ENCODE results near the gene GCN1.
A peak's percentile ranks its signal among the peaks of the same experiment; 100 is the strongest.

GCN1 gene

GRCh38 chr12:120126635-120127005 lies 67.9 kb downstream of the GCN1 start:
- no peaks in the 10 kb centered on the region for H3K27me3 ChIP-seq (ENCODE audit: control insufficient read depth in 5 of 5, insufficient read depth in 4 of 5, low read length in 5 of 5)
- no peak overlapping the region for H3K4me3 ChIP-seq (ENCODE audit: low read depth in 1 of 5, low read length in 5 of 5)
- no peaks in the 10 kb centered on the region for H3K9me3 ChIP-seq (ENCODE audit: control insufficient read depth in 5 of 5, low read length in 5 of 5)
- peaks cover 0 to 60% (median 50%) of the 10 kb centered on the region in 5 donors for H3K36me3 ChIP-seq (ENCODE audit: control insufficient read depth in 5 of 5, insufficient read depth in 5 of 5, low read length in 5 of 5)
- H3K9ac ChIP-seq (ENCODE audit: low read length in 5 of 5): no peak overlapping the region
- H3K4me1 ChIP-seq (ENCODE audit: control insufficient read depth in 5 of 5, insufficient read depth in 5 of 5, low read length in 5 of 5): peaks cover 0 to 28% (median 10%) of the 10 kb centered on the region in 5 donors
- H3K27ac ChIP-seq (ENCODE audit: low read depth, low read length): peak overlapping the region; percentile 59

DNA sequence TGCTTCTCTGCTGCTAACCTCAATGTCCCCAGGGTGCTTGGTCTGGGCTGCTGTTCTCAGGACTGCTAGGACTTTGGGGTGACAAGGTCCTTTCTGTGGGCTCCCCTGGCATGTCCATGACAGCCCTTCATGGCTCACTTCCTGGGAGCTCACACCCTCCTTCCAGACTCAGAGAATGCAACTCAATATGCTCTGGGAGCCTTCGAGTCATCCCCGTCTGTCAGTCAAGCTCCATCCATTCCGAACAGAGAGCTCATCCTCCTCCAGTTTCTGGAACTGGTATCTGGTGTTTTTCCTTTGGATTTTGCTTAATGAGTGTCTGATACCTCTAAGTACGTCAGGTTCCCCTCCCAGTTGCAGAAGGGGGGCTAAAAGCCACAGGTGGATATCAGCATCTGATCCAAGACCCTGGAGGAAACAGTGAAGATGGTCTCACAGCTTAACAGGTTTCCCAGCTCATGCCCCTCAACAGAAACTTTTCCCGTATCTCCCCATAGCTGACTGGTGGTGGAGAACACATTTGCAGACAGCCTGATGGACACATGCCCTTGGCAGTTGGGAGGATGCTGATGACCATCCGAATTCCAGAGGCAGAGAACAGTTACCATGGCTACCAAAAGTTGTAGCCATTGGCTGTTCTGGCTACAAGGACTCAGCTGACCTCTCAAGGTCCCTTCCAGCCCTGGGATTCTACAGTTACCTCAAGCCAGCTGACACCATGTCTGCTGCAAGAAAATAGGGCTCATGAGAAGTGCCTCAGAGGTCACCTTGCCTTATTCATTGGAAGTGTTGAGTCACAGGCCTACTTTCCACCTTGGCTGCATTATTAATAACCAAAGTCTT lies 68.5 kb downstream of the GCN1 start:
- Histone ChIP-seq H3K4me1 (ENCODE audit: control insufficient read depth in 5 of 5, insufficient read depth in 5 of 5, low read length in 5 of 5) (peaks cover 0 to 28% (median 10%) of the 10 kb centered on the region in 5 donors), H3K36me3 (ENCODE audit: control insufficient read depth in 5 of 5, insufficient read depth in 5 of 5, low read length in 5 of 5) (peaks cover 0 to 54% (median 44%) of the 10 kb centered on the region in 5 donors), H3K9me3 (ENCODE audit: control insufficient read depth in 5 of 5, low read length in 5 of 5) (no peaks in the 10 kb centered on the region), H3K4me3 (ENCODE audit: low read depth in 1 of 5, low read length in 5 of 5) (no peak overlapping the region), H3K9ac (ENCODE audit: low read length in 5 of 5) (no peak overlapping the region), H3K27me3 (ENCODE audit: control insufficient read depth in 5 of 5, insufficient read depth in 4 of 5, low read length in 5 of 5) (no peaks in the 10 kb centered on the region), H3K27ac (ENCODE audit: low read depth, low read length) (peak overlapping the region; percentile 39)

GRCh38 chr12:120125029-120125428 lies 69.5 kb downstream of the GCN1 start:
- H3K27ac ChIP-seq (ENCODE audit: low read depth, low read length): no peak overlapping the region
- H3K4me1 ChIP-seq (ENCODE audit: control insufficient read depth in 5 of 5, insufficient read depth in 5 of 5, low read length in 5 of 5): peaks cover 0 to 28% (median 10%) of the 10 kb centered on the region in 5 donors
- H3K36me3 ChIP-seq (ENCODE audit: control insufficient read depth in 5 of 5, insufficient read depth in 5 of 5, low read length in 5 of 5): peaks cover 0 to 44% (median 34%) of the 10 kb centered on the region in 5 donors
- H3K27me3 ChIP-seq (ENCODE audit: control insufficient read depth in 5 of 5, insufficient read depth in 4 of 5, low read length in 5 of 5): no peaks in the 10 kb centered on the region
- H3K9me3 ChIP-seq (ENCODE audit: control insufficient read depth in 5 of 5, low read length in 5 of 5): no peaks in the 10 kb centered on the region
- H3K4me3 ChIP-seq (ENCODE audit: low read depth in 1 of 5, low read length in 5 of 5): no peak overlapping the region
- H3K9ac ChIP-seq (ENCODE audit: low read length in 5 of 5): no peak overlapping the region

DNA sequence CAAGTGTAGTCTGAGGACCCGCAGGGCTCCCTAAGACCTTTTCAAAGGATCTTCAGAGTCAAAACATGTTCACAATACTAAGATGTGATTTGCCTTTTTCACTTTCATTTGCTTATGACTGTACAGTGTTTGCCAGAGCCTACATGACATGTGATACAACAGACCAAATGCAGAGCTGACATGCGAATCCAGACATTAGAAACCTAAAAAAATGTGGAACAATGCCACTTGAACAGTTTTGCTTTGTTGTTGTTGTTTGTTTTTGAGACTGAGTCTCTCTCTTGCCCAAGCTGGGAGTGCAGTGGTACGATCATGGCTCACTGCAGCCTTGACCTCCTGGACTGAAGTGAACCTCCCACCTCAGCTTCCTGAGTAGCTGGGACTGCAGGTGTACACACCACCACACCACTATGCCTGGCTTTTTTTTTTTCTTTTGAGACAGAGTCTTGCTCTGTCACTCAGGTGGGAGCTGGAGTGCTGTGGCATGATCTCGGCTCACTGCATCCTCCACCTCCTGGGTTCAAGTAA lies 72.7 kb downstream of the GCN1 start:
- peaks cover 0 to 12% (median 8%) of the 10 kb centered on the region in 5 donors for H3K36me3 ChIP-seq (ENCODE audit: control insufficient read depth in 5 of 5, insufficient read depth in 5 of 5, low read length in 5 of 5)
- peaks cover 0 to 50% (median 31%) of the 10 kb centered on the region in 5 donors for H3K4me1 ChIP-seq (ENCODE audit: control insufficient read depth in 5 of 5, insufficient read depth in 5 of 5, low read length in 5 of 5)
- no peaks in the 10 kb centered on the region for H3K9me3 ChIP-seq (ENCODE audit: control insufficient read depth in 5 of 5, low read length in 5 of 5)
- no peak overlapping the region for H3K27ac ChIP-seq (ENCODE audit: low read depth, low read length)
- H3K4me3 ChIP-seq (ENCODE audit: low read depth in 1 of 5, low read length in 5 of 5): no peak overlapping the region
- H3K27me3 ChIP-seq (ENCODE audit: control insufficient read depth in 5 of 5, insufficient read depth in 4 of 5, low read length in 5 of 5): no peaks in the 10 kb centered on the region
- no peak overlapping the region for H3K9ac ChIP-seq (ENCODE audit: low read length in 5 of 5)

DNA sequence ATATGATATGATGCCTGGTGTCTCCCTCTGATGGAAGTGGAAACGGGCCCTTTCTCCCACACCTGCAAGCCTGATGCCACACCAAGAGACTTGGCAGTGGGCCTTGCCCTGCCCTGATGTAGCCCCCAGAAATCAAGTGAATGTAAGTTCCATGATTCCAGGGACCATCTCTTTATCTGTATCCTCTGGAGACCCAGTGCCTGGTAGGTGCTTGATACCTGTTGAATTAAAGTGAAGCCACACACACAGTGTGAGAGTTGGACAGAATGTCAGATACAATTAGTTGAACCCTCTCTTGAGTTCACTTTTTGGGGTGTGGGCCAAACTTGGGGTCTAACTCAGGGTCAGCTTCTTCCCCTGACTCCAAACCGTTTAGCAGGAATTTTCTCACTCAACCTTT lies 73.2 kb downstream of the GCN1 start:
- peaks cover 0 to 46% (median 27%) of the 10 kb centered on the region in 5 donors for H3K4me1 ChIP-seq (ENCODE audit: control insufficient read depth in 5 of 5, insufficient read depth in 5 of 5, low read length in 5 of 5)
- peaks cover 0 to 8% (median 5%) of the 10 kb centered on the region in 5 donors for H3K36me3 ChIP-seq (ENCODE audit: control insufficient read depth in 5 of 5, insufficient read depth in 5 of 5, low read length in 5 of 5)
- H3K9ac ChIP-seq (ENCODE audit: low read length in 5 of 5): no peak overlapping the region
- H3K4me3 ChIP-seq (ENCODE audit: low read depth in 1 of 5, low read length in 5 of 5): no peak overlapping the region
- H3K9me3 ChIP-seq (ENCODE audit: control insufficient read depth in 5 of 5, low read length in 5 of 5): no peaks in the 10 kb centered on the region
- H3K27ac ChIP-seq (ENCODE audit: low read depth, low read length): no peak overlapping the region
- no peaks in the 10 kb centered on the region for H3K27me3 ChIP-seq (ENCODE audit: control insufficient read depth in 5 of 5, insufficient read depth in 4 of 5, low read length in 5 of 5)

- H3K27ac ChIP-seq (ENCODE audit: low read depth, low read length): peak overlapping the region; percentile 39
- peaks cover 5 to 55% (median 42%) of the 10 kb centered on the region in 5 donors for H3K4me1 ChIP-seq (ENCODE audit: control insufficient read depth in 5 of 5, insufficient read depth in 5 of 5, low read length in 5 of 5)
- peaks cover 0 to 2% (median 0%) of the 10 kb centered on the region in 5 donors for H3K36me3 ChIP-seq (ENCODE audit: control insufficient read depth in 5 of 5, insufficient read depth in 5 of 5, low read length in 5 of 5)
- H3K27me3 ChIP-seq (ENCODE audit: control insufficient read depth in 5 of 5, insufficient read depth in 4 of 5, low read length in 5 of 5): no peaks in the 10 kb centered on the region
- H3K9me3 ChIP-seq (ENCODE audit: control insufficient read depth in 5 of 5, low read length in 5 of 5): no peaks in the 10 kb centered on the region
- no peak overlapping the region for H3K9ac ChIP-seq (ENCODE audit: low read length in 5 of 5)
- no peak overlapping the region for H3K4me3 ChIP-seq (ENCODE audit: low read depth in 1 of 5, low read length in 5 of 5)
Measured at GRCh38 chr12:120119271-120119973, 75.1 kb downstream of the GCN1 start.

- Histone ChIP-seq H3K27ac (ENCODE audit: low read depth, low read length) (peak overlapping the region; percentile 4), H3K4me3 (ENCODE audit: low read depth in 1 of 5, low read length in 5 of 5) (peak overlapping the region in 4 of 5 donors; percentile 88 to 97 (median 91)), H3K9ac (ENCODE audit: low read length in 5 of 5) (peak overlapping the region in 3 of 5 donors; percentile 35 to 52 (median 48)), H3K27me3 (ENCODE audit: control insufficient read depth in 5 of 5, insufficient read depth in 4 of 5, low read length in 5 of 5) (no peaks in the 10 kb centered on the region), H3K4me1 (ENCODE audit: control insufficient read depth in 5 of 5, insufficient read depth in 5 of 5, low read length in 5 of 5) (peaks cover 5 to 51% (median 43%) of the 10 kb centered on the region in 5 donors), H3K9me3 (ENCODE audit: control insufficient read depth in 5 of 5, low read length in 5 of 5) (no peaks in the 10 kb centered on the region), H3K36me3 (ENCODE audit: control insufficient read depth in 5 of 5, insufficient read depth in 5 of 5, low read length in 5 of 5) (peaks cover 0 to 4% (median 2%) of the 10 kb centered on the region in 5 donors)
Measured at GRCh38 chr12:120118321-120119061, 76.0 kb downstream of the GCN1 start.

DNA sequence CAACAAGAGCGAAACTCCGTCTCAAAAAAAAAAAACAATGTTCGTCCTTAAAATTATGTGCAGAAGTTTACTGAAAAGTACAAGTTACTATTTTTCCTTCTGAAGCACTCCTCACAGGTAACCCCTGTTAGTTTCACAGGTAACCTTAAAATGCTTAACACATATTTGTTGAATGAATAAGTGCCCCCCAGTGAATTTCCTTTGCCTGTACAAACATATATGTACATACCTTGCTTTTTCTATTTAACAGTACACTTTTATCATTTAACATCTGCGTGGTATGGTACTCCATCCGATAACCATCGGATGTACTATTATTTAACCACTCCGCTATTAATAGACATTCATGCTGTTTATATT lies 76.6 kb downstream of the GCN1 start:
- peak overlapping the region in 4 of 5 donors; percentile 81 to 93 (median 90) for H3K9ac ChIP-seq (ENCODE audit: low read length in 5 of 5)
- H3K27ac ChIP-seq (ENCODE audit: low read depth, low read length): peak overlapping the region; percentile 79
- no peaks in the 10 kb centered on the region for H3K9me3 ChIP-seq (ENCODE audit: control insufficient read depth in 5 of 5, low read length in 5 of 5)
- H3K27me3 ChIP-seq (ENCODE audit: control insufficient read depth in 5 of 5, insufficient read depth in 4 of 5, low read length in 5 of 5): no peaks in the 10 kb centered on the region
- peaks cover 0 to 7% (median 2%) of the 10 kb centered on the region in 5 donors for H3K36me3 ChIP-seq (ENCODE audit: control insufficient read depth in 5 of 5, insufficient read depth in 5 of 5, low read length in 5 of 5)
- H3K4me3 ChIP-seq (ENCODE audit: low read depth in 1 of 5, low read length in 5 of 5): peak overlapping the region; percentile 84 to 97 (median 88)
- peaks cover 5 to 51% (median 43%) of the 10 kb centered on the region in 5 donors for H3K4me1 ChIP-seq (ENCODE audit: control insufficient read depth in 5 of 5, insufficient read depth in 5 of 5, low read length in 5 of 5)

DNA sequence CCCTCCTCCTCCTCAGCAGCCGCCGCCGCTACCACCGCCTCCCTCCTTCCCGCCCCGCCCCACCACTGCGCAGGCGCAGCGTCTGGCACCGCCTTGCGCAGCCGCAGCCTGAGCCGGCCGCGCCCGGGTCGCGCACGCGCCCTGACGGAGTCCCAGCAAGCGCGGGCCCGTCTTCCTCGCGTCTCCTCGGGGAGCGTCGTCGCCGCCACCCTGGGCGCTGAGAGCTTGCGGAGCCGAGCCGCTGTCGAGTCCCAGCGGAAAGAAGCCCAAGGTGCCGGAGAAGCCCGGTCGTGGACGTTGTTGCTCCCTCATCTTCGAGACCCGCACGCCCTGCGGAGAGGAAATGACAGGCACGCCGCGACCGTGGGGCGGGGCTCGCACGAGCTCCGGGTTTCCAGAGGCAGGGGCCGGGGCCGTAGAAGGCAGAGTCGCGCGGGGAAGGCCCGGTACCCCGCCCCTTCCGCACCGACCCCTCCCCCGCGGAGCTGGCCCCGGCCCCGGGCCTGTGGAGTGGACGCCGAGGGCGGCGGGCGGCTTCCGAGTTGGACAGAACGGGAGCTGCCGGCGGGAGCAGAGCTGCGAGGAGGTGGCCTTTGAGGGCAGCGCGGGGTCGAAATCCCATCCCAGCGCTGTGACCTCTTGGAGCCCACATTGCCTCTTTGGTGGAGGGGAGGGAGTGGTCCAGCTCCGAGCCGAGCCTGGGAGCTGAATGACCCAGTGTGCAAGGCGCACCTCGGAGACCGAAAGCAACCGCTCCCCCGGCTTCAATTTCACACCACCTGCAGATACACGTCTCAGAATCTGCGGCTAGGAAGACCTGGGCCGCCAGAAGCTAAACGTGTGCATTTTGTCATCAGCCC lies 77.5 kb downstream of the GCN1 start:
- Histone ChIP-seq H3K36me3 (ENCODE audit: control insufficient read depth in 5 of 5, insufficient read depth in 5 of 5, low read length in 5 of 5) (peaks cover 0 to 7% (median 2%) of the 10 kb centered on the region in 5 donors), H3K9ac (ENCODE audit: low read length in 5 of 5) (peak overlapping the region in 4 of 5 donors; percentile 81 to 93 (median 90)), H3K4me1 (ENCODE audit: control insufficient read depth in 5 of 5, insufficient read depth in 5 of 5, low read length in 5 of 5) (peaks cover 5 to 55% (median 47%) of the 10 kb centered on the region in 5 donors), H3K9me3 (ENCODE audit: control insufficient read depth in 5 of 5, low read length in 5 of 5) (no peaks in the 10 kb centered on the region), H3K4me3 (ENCODE audit: low read depth in 1 of 5, low read length in 5 of 5) (peak overlapping the region; percentile 84 to 97 (median 88)), H3K27ac (ENCODE audit: low read depth, low read length) (peak overlapping the region; percentile 79), H3K27me3 (ENCODE audit: control insufficient read depth in 5 of 5, insufficient read depth in 4 of 5, low read length in 5 of 5) (no peaks in the 10 kb centered on the region)

Data from subcutaneous abdominal adipose tissue (tissue), 5 donors.